Stimulated activated CD4-positive, alpha-beta T cell treated with anti-CD3 and anti-CD28 coated beads, Interleukin-4, amount 100 ng/mL, for 1 hour (primary cell): ENCODE results near the gene CLN5.
"Not testable (repeated sequence)": the region's sequence is repeated elsewhere in the genome, so short reads cannot be mapped to it uniquely, and the experiment has no call there.

Source experiments
- DNase-seq: peaks from one replicate; pipeline ENCODE4 v3.0.0-alpha.2; 2020

The CLN5 gene

GRCh38 chr13:76991796-76992547 is at the start of gene CLN5:
Gene CLN5 (plus strand): TSS chr13:76992081. CDS start chr13:76992099, 18 bp downstream.
- DNase-seq, result peak; percentile 93

- DNase-seq, result no peak
Observed at GRCh38 chr13:76942363-76942762, 49.5 kb upstream of the CLN5 start.

DNA sequence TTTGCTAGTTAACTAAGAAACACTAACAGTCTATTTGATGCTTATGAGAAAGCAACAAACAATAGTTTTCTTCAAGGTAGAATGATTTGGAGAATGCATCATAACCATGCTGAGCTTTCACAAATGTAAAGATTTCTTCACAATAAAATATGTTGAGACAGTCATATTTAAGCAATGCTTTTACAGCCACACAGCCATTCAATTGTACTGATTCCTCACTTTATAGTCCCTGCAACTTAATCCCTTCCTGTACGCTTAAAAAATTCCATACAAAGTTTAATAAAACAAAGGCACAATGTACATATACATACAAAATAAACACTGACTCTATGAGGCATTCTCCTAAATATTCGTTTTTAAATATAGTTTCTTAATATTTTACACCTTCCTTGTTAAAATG is 48.2 kb upstream of the CLN5 start:
- no peak for DNase-seq

- DNase-seq, result no peak
Observed at GRCh38 chr13:76944456-76944855, 47.4 kb upstream of the CLN5 start.

DNA sequence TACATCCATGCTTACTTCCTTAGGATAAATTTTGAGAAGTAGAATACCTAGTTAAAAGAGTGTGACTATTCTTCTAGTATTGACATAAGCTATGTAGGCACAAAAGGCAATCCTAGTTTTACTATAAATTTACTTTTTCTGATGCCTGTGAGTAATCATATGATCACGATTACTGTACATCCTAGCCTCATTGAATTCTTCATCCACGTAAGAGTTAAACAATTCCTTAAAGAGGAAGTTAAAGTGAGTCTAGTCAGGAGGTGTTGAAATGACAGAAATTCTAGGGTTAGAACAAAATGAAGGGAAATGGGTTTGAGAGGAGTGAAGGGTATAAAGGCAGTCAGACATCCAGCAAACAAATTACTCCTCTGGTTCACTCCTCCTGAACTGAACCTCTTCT is 43.7 kb upstream of the CLN5 start, which contains the start of gene ACOD1:
ACOD1 (plus strand) TSS at position 363 of the 400 bp plus-strand sequence. CDS start 48 bp downstream, outside the sequence.
- no peak for DNase-seq

DNA sequence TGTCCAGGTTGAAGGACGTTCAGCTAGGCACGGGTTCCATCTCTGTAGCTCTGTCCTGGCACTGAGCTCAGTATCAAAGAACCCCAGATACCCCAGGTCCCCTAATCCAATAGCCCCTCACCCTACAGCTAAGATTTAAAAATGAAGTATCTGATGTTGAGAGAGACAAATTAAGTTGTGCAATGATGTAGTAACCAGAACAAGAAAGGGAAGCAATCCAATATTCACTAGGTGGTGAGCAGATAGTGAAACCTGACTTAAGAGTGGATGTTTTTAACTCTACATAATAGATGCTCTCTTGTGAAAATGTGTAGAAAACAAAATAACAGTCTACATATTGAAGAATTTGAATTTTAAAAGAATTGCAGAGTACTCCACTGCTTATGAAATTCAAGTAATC is 41.8 kb upstream of the CLN5 start:
- no peak for DNase-seq

DNA sequence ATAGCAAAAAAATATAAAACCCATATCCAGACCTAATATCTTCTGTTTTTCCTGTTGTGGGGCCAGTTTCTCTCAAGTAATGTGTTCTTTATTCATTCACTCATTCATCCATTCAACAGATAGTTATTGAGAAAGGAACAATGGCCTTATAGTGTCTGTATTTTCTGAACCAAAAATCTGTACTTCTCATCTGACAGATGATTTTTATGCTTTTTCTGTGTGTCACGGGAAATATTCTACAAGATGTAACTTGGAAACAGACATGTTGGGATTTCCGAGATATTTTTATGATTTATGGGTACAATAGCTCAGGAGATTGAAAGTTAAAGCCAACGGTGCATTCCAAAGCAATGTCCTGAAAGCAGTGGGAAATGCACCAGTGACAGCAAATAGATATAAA is 37.9 kb upstream of the CLN5 start:
- DNase-seq, result no peak

- no peak for DNase-seq
Observed at GRCh38 chr13:76954538-76954937, 37.3 kb upstream of the CLN5 start.

DNA sequence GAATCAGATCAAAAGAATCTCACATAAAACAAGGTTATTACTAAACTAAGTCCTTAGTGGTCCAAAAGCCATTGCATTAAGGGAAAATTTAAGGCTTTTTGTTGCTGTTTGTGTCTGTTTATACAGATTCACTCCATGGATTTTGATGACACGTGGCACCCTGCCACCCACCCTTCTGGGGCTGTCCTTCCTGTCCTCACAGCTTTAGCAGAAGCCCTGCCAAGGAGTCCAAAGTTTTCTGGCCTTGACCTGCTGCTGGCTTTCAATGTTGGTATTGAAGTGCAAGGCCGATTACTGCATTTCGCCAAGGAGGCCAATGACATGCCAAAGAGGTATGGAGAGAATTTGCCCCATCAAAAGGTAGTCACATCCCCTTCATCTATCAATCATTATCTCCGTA is 36.7 kb upstream of the CLN5 start:
- DNase-seq, result no peak

GRCh38 chr13:76955661-76956060 is 36.2 kb upstream of the CLN5 start:
- no peak for DNase-seq

DNA sequence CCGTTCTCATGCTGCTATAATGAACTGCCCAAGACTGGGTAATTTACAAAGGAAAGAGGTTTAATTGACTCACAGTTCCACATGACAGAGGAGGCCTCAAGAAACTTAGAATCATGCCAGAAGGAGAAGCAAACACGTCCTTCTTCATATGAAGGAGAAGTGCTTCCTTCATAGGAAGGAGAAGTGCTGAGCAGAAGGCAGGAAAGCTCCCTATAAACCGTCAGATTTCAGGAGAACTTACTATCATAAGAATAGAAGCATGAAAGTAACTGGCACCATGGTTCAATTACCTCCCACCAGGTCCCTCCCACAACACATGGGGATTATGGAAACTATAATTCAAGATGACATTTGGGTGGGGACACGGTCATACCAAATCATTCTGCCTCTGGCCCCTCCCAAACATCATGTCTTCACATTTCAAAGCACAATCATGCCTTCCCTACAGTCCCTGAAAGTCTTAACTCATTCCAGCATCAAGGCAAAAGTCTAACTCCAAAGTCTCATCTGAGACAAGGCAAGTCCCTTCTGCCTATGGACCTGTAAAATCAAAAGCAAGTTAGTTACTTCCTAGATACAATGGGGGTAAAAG is 32.9 kb upstream of the CLN5 start:
- no peak for DNase-seq

GRCh38 chr13:76959734-76960133 is 32.1 kb upstream of the CLN5 start:
- not testable (repeated sequence) for DNase-seq

- no peak for DNase-seq
Observed at GRCh38 chr13:76965759-76966421, 26.0 kb upstream of the CLN5 start.

- no peak for DNase-seq
Observed at GRCh38 chr13:76967031-76967430, 24.9 kb upstream of the CLN5 start.

DNA sequence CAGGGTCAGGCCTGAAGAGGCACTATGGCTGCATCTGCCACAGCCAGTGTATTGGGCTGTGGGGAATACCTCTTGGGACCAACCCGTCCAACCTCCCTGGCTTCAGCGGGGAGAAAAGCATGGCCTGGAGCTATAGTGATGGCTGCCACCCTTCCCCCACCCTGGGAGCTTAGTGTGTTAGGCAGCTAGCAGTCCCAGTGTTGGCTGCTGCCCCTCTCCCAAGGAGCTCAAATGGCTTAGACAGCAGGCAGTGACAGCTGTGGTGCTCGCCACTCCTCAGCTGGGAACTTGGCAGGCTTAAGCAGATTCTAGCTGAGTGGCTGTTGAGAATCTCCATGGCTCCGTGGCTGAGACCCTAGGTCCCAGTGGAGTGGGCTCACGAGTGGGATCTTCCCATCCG is 23.8 kb upstream of the CLN5 start:
- no peak for DNase-seq

DNA sequence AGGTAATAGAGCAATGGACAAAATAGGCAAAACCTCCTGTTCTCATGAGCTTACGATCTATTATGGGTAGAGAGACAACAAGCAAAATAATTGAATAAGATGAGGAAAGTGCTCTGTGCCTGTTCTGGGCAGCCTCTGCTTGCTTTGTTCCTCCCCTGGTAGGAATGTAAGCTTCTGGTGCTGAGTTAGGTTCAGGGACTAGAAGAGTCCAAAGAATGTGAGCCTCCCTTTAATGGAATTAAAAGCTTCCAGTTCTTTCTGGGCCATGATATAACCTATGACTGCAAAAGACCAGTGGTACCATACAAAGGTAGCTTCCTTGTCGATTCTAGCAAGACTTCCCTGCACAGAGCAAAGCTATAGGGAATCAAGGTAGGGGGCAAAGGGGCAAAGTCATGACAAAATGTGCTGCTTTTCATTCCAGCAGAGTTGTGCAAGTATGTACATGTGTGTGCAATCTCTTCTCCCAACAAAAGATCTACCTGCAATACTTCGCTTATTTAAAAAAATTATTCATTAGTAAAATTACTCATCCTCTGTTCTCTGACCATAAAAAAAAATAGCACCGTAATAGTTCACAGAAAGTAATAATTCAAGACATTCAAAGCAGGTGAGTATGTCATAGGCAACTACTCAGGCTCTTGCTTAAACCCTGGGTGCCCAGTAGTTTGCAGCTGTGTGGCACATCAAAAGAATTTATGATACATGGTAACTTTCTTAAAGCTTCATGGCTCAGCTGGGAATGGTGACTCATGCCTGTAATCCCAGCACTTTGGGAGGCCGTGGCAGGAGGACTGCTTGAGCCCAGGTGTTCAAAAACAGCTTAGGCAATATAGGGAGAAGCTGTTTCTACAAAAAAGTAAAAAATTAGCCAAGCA is 22.2 kb upstream of the CLN5 start:
- no peak for DNase-seq

DNA sequence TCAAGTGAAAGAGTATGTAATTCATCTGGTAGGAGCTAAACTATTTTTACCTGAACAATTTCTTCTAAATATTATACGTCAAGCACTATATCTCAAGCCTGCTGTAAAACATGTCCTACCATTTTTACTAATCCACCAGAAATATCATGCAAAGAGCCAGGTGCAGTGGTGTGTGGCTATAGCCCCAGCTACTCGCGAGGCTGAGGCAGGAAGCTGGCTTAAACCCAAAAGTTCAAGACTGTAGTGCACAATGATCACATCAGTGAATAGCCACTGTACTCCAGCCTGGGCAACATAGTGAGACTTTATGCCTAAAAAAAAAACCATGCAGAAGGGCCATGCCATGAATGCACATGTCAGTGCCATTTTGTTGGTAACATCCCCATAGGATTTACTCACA is 20.7 kb upstream of the CLN5 start:
- DNase-seq, result no peak

- DNase-seq, result no peak
Observed at GRCh38 chr13:76971851-76972829, 19.7 kb upstream of the CLN5 start.

GRCh38 chr13:76973920-76974617 is 17.8 kb upstream of the CLN5 start:
- DNase-seq, result no peak

GRCh38 chr13:76974618-76974975 is 17.3 kb upstream of the CLN5 start:
- no peak for DNase-seq

GRCh38 chr13:76975863-76976262 is 16.0 kb upstream of the CLN5 start:
- DNase-seq, result no peak
